ENCODE data around the gene OPTC.

GRCh38 chr1:203451836-203452784, 41.8 kb upstream of the OPTC start:
- TF ChIP-seq, protein P1, sequence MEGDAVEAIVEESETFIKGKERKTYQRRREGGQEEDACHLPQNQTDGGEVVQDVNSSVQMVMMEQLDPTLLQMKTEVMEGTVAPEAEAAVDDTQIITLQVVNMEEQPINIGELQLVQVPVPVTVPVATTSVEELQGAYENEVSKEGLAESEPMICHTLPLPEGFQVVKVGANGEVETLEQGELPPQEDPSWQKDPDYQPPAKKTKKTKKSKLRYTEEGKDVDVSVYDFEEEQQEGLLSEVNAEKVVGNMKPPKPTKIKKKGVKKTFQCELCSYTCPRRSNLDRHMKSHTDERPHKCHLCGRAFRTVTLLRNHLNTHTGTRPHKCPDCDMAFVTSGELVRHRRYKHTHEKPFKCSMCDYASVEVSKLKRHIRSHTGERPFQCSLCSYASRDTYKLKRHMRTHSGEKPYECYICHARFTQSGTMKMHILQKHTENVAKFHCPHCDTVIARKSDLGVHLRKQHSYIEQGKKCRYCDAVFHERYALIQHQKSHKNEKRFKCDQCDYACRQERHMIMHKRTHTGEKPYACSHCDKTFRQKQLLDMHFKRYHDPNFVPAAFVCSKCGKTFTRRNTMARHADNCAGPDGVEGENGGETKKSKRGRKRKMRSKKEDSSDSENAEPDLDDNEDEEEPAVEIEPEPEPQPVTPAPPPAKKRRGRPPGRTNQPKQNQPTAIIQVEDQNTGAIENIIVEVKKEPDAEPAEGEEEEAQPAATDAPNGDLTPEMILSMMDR (IDR thresholded peaks at IDR 0.05): no peak
- no peak for TF ChIP-seq POLR2A (IDR thresholded peaks at IDR 0.05)
